DMS153 (cell line): ENCODE results near the gene MYO16.
A peak's percentile ranks its signal among the peaks of the same experiment; 100 is the strongest.
"Not testable (repeated sequence)": the region's sequence is repeated elsewhere in the genome, so short reads cannot be mapped to it uniquely, and the experiment has no call there.

Experiments used
- DNase-seq: peaks from one replicate; lab custom pipeline; 2025; lab: John Stamatoyannopoulos, UW

MYO16 gene

DNA sequence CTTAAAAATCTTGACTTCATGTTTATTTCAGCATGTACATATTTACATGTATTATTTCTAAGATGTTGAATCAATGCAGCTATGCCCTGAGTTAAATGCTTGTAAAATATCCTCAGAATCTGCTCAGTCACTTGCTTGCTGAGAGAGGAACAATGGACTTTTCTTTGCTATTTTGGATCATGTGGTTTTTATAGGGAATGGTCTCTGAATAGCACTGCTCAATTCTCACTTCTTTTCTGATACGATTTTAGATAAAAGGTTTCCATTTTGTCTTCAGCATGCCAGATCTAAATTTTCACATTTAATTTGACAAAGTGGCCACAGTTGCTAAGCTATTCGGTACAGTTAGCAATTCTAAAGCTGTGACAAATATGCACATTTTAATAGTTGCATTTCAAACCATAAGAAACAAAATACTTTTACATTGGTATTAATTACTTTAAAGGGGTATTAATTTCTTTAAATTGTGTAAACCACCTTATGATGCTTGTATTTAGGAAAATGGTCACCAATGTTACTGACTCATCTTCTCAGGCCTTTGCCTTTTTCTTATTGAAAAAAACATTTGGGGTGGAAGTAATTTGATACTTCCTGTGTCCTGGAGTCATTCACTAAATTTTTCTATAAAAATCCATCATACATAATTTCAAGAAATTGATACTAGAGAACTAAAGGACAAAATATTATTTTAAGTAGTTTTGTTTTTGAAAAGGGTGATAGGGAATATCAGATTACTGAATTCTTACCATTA is 113.5 kb downstream of the MYO16 start:
- no peak for DNase-seq

DNA sequence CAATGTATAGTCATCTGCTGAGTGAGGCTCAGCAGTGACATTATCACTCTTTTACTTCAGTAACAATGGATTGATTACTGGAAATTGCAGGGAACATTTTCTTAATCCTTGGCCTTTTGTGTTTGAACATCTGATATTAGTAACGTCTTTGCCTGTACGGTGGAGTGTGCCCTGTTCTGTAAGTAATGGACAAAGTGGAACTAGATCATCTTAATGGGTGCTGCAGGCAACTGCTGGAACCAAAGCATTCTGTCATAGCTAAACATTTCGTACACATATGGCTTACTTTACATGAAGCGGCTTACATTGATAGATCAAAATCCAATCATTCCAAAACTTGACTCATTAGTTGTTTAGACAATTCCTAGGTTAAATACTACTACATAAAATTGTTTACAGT is 114.1 kb downstream of the MYO16 start:
- DNase-seq, result no peak

DNA sequence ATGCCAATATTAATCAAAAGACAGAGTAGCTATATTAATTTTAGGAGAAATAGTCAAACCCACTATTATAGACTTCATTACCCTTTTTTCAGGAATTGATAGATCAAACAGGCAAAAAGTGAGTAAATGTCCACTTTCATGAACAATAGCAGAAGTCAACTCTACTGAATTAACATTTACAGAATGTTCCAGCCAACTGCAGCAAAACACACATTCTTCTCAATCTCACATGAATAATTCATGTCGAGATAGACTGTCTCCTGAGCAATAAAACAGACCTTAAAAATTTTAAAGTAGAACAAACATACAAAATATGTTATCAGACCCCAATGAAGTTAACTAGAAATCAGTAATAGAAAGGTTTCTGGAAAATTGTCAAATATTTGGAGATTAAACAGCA is 118.4 kb downstream of the MYO16 start:
- DNase-seq, result no peak

DNA sequence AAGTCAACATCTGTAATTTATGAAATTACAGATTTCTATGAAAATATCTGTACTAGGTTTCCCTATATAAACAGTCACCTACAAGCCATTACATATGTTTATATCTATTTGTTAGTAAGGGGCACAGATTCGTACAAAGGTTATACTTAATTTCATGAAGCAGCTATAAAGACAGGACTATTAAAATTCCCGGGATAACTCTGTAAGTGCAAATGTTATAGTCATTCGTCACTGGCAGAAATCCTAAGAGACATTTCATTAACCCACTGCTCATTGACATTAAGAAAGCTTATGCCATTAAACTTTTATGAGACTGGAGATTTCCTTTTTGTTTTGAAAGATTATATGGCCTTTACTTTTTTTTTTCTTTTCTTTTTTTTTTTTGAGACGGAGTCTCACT is 122.9 kb downstream of the MYO16 start:
- DNase-seq, result no peak

DNA sequence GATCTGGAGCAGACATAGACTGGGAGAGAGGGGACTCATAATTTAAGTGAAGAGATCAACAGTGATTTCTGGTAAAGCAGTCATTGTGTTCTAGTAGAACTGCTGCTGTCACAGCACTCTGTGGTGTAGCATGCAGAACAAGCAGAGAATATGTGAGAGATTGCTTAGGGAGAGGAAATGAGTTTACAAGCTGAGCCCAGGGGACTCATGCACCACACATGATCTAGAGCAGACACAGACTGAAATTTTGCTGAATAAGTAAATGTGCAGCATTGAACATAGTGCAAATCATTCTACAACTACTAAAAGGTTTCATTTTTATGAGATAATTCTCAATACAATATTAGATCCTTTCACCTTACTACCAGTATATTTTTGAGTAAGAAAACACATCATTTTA is 125.7 kb downstream of the MYO16 start:
- peak; percentile 63 for DNase-seq

DNA sequence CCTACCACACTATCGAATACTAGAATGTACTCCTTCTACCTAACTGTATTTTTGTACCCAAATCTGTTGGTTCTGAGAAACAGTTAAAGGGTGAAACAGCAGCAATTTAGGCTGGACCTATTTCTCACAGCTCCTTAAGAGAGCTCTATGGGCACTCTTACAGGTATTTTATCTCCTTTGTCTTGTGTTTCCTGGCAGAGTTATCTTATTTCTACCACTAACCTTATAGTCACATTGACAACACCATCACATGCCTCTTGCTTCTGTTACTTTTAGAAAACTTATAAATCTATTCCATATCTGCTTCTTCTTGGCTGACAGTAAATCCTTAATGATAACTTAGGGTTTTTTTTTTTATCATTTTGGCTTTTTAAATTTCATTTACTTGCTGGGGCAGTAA is 130.7 kb downstream of the MYO16 start:
- DNase-seq, result no peak

DNA sequence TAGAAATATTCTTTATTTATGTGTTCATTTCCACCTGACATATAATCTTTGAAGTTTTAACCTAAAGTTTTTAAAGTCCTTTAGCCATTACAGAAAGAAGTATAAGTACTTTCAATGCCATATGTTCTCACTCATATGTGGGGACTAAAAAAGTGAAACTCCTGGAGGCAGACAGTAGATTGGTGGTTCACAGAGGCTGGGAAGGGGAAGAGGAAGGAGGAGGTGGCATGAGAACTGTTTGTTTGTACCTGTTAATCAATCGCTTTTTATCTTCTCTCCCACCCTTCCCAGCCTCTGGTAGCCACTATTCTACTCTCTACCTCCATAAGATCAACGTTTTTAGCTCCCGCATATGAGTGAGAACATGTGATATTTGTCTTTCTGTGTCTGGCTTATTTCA is 131.1 kb downstream of the MYO16 start:
- no peak for DNase-seq

DNA sequence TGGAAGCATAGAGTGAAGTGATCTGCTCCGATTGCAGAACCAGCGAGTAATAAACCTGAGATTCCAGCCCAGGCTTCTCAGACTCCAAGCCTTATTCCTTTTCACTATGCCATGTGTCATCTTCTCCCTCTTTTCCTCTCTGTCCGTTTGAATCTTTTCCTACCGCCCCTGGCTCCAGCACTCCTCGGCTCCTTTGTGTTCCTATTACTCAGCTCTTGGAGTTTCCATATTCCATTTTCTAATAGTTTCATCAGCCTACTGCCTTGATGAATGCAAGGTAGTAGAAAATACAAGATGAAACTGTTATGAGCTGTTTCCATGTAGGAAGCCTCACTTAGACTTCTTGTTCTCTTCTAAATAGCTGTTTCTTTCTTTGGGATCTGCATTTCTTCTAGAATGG is 138.6 kb downstream of the MYO16 start:
- no peak for DNase-seq

DNA sequence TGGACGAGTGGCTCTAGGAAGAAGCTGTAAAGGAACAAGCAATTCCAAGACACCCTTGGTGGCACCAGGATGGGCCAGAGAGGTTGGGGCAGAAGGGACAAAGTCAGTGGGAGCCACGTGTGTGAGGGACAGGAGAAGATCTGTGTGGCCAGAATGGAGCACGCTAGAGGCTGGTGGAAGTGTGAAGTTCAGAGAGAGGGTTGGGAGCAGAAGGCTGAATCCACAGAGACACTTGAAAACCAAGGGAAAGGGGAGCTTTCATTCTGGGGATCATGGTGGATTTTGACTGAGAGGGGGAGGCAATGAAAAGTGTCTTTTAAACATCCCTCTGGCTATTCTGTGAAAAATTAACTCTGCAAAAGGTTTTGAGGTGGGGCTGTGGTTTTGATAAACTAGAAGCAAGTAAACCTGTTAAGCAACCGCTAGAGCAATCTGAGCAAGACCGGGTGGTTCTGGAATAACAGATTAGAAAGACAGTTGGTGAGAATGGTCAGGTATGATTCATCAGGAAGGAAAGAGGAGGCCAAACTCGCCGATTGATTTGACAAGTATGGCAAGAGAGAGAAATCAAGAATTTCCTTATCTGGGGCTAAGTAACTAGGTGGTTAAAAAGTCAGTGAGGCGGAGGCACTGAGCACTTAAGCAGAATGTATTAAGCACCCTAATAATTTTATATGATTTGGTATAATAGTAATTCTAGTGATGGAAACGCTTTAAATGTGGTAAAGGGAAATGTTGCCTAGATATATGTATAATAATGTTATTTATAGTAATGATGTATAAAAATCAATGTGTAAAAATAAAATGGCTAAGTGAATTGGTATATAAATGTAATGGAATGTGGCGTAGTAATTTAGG is 140.0 kb downstream of the MYO16 start:
- no peak for DNase-seq

DNA sequence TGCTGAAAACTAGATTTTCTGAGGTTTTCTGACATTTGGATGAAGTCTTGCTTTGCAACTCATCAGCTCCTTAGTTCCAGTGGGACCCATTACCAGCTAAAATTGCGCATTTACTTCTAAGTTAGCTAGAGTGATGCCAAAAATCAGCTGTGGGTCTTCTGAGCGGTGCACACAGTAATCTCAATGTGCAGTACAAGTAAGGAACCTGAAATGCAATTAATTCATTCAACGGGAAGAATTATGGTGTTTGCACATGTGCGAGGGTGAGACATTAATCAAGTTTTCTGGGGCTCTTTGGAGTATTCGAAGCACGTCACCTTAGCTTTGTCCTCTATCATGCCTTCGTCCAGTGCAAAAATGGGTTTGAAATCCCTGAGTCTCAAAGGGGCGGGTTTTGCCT is 146.2 kb downstream of the MYO16 start:
- DNase-seq, result no peak

DNA sequence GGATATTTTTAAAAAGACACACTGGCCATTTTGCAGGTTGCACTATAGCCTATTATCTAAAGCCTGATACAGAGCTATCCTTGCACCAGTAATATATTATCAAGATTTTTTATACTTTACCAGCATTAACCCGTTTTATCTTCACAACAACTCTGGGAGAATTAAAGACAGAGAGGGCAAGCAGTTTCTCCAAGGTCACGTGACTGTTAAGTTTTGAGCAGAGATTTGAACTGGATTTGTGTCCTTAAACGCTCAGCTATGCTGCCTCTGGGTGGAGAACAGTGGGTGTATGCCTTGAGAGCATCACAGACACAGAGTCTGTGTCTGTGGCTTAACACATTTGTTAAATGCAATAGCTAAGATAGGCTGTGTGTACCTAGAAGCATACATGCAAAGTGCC is 147.2 kb downstream of the MYO16 start:
- no peak for DNase-seq

DNA sequence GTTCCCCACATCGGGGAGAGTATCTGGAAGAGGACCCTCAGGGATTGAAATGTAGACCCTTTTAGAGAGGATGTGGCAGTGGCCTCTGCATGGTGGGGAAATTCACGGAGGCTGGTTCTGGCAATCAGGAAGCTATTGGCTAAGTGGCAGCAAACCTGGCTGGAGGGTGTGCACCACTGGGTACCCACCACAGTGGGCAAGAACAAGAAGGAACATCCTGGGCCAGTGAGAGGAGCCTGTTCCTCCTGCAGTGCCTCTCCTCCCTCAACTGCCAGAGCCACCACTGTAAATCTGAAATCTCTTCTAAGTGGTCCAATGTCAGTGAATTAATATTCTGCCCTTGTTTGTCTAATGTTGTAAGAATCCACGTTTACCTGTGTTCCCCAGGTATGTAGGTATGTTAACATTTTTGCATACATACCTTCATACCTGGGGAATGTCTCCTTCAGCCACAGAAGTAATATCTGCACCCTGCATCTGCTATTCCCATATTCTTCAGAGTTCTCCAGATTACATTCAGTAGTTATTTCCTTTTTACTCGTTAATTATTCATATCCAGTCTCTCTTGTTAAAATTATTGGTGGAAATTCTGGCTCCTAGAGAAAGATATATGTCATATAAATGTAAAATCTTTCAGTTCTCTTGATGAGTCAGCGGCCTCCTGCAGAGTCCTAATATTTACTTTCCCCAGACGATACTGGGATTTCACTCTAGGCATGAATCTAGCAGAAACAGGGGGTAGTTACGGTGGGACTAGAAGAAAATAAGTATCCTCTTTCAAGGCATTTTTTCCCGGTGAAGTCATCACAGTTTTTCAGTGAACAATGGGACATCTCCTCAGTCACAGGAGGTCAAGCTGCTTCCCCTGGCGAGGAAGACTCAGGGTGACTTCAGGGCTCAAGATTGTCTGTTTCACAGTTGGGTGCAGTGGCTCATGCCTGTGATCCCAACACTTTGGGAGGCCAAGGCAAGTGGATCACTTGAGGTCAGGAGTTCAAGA is 148.3 kb downstream of the MYO16 start:
- no peak for DNase-seq

DNA sequence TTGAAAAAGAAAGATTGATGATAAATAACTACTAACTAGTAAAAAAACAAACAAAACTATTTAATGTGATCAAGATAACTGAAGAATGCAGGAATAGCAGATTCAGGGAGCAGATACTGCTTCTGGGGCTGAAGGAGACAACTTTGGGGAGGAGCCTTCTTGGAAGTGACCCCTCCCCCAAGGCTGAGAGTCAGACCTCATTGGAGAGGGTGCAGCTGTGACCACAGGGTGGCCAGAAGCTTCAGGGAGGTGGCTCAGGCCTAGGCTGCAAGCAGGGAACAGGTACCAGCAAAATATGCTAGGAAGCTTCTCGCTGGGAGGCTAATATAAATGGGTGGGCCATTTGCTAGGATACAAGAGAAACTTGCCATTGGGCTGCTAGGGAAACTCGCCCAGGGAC is 149.9 kb downstream of the MYO16 start:
- DNase-seq, result no peak

DNA sequence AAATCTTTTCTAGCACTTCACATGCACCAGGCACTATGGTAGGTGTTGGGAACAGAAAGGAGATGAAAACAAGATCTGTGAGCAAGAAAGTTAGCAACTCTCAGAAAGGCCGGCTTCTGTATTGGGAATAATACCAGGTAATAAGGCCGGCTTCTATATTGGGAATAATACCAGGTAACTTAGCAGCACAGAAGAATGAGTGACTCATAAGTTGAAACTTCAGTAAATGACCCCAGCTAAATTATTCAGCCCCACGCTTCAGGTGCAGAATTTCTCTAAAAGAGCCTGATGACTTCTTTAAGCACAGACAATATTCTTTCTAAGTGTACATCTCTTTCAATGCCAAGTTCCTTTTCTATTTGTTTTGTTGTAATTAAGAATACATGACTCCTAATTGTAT is 151.3 kb downstream of the MYO16 start:
- no peak for DNase-seq

DNA sequence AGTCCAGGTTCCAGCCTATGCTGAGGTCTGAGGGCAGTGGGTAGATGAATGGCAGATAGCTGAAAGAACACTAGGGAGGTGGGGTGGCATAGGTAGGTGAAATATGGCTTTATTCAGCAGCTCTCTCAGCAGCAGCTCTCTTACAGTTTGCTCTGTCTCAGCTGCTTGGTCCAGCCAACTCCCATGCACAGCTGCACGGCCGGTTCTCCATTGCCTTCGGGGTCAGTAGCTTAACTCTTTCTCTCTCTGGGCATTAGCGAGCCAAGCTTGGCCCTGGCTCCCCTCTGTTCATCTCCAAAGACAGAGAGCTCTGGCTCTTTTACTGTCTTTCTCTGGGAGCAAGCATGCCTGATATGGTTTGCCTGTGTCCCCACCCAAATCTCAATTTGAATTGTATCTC is 151.9 kb downstream of the MYO16 start:
- no peak for DNase-seq

DNA sequence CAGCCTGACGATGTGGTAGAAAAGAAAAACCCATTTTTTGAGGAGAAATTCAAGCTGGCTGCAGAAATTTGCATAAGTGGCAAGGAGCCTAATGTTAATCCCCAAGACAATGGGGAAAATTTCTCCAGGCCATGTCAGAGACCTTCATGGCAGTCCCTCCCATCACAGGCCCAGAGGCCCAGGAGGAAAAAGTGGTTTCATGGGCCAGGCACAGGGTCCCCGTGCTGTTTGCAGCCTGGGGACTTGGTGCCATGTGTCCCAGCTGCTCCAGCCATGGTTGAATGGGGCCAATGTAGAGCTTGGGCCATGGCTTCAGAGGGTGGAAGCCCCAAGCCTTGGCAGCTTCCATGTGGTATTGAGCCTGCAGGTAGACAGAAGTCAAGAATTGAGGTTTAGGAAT is 153.1 kb downstream of the MYO16 start:
- DNase-seq, result not testable (repeated sequence)

DNA sequence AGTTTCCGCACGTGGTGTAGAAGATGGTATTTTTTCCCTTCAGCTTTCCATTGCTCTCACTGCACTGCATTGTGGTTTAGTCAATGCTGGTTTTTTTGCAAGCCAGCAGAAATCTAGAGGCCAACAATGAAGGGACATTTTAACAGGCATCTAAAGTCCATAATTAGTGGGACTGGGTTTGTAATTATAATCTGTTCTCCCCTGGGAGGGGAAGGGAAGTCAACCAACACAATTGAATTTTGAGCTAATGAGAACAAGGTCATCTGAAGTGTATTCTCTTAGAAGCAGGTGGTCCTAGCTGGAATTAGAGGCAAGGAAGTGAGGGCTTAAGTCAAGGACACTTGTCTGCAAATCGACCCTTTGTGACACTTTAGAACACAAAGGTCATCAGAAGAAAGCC is 156.4 kb downstream of the MYO16 start:
- no peak for DNase-seq

DNA sequence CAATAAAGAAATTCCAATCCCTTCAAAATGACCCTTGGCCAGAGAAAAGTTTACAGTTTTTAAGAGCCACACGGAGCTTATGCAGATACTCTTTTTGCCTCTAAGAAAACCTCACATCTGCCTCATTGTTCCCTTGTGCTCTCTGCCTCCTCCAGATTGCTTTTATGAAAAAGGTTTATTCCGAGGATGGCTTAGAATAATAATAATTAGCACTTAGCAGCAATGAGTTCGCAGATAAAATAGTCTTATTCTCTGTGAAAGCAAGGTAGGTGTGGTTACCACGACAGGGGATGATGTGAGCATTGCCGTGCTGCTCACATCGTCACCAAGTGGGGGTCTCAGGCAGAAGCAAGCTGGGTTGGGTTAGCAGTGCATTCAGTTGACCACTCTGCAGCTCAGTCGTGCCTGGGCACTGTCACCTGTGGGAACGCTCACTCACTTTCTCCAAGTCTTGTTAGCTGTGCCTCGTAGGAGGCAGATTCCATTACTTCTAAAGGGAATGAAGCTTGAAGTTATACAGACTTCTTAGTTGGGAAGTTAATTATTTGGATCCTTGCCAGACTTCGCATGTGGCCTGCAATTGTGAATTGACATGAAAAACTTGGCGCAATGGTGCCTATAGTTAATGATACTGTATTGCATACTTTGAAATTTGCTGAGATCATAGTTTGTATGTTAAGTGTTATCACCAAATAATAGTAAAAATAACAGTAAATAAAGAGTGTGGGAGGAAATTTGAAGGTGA is 157.2 kb downstream of the MYO16 start:
- no peak for DNase-seq

DNA sequence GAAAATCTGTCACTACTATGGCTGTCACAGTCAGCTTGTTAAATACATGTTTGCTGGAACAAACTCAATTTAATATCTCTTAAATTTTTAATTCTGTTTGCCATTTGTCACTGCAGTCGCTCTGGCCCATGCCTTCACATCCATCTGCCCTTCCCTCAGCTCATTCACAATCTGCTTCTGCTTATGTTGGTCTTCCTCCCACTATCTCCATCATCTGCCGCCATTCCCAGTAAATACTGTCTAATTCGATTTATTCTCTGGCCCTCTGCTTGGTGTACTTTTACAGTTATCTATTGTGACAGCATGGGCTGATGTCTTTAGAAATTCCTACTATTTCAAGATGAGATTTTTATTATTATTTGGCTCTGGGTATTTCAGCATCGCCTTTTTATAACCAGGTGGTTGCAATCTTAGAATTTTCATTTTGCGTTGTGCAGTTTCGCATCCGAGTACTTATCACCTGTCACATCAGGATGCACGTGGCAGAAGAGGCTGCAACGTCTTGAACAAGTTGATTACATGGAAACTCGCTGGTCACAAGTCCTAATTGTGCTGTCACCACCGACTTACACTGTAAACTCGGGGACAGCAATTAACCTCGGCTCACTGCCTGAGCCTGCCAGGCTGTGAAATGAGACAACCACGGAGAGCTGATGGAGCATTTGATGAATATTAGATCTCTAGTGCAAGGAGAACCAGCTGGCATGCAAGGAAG is 158.4 kb downstream of the MYO16 start:
- DNase-seq, result no peak

DNA sequence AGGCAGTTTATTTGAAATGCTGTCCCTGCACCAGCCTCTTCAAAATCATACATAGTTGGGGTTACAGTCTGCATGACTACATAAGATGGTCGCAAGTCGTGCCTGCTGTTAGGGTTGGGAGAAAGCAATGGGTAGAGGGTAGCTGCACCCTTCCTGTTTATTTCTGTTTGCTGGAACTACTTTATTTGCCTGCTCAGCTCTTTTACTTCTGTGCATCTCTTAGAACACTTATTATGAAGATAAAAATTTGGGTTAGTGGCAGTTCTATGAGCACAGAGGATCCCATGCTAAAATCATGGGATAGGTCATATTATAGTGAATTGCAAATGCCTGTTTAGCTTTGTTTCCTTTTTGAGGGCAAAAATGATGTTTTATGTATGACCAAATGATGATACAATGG is 160.1 kb downstream of the MYO16 start:
- DNase-seq, result no peak

DNA sequence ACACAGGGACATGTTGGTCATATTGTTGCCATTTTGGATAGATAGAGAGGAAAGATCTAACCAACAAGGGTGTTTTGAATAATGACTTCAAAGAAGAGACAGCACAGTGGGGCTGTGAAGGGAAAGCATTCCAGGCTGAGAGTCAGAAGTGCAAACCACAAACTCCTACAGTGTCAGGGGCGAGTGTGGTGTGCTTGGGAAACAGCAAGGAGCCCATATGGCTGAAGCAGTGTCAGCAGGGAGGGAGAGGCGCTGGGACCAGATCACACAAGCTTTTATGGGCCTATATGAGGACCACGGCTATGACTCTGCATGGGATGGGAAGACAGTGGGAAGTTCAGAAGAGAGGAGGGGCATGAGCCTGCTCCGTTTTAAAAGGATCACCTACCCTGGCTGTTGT is 166.4 kb downstream of the MYO16 start:
- DNase-seq, result no peak
